HG03095 (cell line): ENCODE data around the gene TLL2.

Source experiments
- ATAC-seq: cut with Tn5 transposase; IDR thresholded peaks from one replicate; pipeline ENCODE4 v1.9.1; 2021; ENCODE audit warnings: moderate library complexity; ENCODE audit not compliant: unreplicated experiment

TLL2 gene

DNA sequence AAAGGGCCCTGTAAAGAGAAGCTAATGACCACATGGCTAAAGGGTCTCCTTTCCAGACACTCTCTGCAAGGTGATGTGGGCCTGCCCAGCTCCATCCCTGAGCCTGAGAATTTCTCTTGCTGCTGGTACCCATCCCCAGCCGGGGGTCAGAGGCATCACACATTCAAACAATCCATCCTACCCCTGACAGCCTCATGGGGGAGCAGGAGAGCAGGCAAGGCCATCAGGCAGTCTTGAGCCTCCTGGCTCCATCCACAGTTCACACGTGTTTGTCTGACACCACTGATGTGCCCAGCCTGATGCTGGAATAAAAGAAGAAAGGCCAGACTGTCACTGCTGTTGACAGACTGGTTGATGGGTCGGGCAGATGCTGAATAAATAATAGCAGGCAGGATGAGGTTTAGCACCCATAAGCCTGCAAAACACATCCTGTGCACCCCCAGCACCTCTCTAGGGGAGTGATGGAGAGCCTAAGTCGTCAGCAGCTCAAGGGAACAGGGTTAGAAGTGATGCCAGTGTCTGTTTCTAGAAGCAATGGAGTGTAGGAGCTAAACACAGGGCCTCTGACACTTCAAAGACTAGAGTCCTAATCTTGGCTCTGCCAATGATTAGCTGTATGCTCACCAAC, 43.5 kb downstream of the TLL2 start:
- no peak for ATAC-seq

DNA sequence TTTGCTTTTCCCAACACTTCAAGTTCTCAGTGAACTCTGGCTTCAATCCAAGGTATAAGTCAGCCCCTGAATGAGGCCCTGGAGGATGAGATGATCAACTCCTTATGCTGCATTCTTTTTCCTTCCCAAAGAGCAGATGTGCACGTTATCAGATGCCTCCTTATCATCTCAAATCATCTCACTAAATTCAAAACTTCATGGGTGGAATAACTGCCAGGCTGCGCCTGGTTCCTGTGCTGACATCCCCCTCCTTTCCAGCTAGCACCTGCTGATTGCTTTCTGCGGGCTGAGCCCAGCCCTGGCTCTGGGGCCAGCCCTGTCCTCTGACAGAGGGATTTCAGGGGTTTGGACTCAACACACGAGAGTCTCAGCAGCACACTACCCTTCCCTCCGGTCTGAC, 44.9 kb downstream of the TLL2 start:
- no peak for ATAC-seq

DNA sequence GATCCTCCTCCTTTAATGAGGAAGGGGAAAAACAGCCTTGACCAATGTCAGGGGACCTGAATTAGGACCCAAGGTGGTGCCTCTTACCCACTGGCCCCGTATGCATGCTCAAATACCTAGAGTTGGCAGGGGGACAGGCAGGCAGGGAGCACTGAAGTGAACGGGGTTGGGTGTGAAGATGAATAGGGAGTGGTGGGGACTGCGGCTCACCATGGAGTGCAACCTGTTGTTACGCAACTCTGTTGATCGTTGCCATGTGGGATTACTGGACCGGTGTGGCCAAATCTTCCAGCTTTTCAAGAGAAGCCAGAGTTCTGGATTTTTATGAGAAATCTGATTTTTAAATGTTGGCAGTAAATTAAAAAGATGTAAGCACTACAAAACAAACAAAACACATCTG, 48.1 kb downstream of the TLL2 start:
- ATAC-seq, result no peak

DNA sequence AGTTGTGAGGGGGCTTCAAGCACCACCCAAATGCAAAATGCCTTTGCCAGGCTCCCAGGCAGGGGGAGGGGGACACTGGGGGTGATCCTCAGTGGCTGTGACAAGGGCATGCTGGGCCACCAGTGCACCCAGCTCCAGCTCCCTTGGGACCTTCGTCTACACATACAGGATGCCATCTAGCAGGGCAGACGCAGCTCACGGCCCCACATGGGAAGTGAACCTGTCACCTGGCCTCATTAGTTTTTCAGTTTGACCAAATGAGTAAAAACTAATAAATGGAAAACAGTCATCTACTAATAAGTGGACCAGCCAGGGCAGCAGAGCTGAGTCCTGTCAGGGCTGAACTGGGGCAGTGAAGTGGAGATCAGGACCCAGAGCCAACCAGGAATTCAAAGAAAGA, 50.2 kb downstream of the TLL2 start:
- no peak for ATAC-seq

DNA sequence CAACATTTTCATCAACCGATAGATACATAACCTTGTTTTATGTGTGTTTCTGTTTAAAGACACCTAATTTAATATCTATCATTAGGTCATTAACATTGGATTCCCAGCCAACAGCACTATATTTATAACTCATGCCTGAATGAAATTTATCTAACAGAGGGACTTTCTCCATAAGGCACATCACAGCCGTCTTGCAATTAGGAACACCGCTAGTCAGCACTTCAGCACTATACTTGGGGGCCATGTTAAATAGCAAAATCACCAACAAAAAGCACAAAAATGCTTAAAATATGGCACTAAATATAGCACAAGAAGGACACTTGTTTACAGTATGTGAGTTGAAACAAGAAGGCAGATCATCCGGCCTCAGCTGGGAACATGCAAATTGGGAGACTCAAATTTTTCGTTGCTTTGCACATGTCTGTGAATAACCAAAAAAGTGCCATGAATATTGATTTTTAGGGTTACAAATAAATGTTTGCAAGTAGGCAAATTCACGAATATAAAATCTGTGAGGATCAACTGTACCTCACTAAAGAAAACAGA, 51.0 kb downstream of the TLL2 start:
- ATAC-seq, result no peak

DNA sequence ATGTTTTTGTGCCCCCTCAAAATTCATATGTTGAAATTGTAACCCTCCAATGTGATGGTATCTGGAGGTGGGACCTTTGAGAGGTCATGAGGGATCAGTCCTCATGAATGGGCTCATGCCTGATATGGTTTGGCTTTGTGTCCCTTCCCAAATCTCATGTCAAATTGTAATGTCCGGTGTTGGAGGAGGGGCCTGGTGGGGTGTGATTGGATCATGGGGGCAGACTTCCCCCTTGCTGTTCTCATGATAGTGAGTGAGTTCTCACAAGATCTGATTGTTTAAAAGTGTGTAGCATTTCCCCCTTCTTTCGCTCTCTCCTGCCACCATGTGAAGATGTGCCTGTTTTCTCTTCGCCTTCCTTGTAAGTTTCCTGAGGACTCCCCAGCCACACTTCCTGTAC, 53.4 kb downstream of the TLL2 start:
- no peak for ATAC-seq

DNA sequence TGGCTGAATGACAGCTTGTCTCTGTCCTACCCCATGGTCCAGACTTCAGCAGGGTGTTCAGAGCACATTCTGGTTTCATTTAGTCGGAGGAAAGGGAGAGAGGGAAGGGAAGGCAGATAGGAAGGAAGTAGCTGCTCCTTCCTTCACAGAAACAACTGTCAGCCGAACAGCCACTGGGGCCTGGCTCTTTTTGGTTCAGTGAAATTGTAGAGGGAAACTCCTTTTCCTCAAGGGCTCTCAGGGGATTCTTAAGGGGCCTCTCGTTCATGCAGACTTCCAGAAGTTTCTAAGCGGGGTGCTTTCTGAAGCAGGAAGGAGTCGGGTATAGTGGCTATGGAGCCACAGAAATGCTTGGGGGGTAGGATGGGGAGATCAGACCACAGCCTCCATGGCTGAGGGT, 56.4 kb downstream of the TLL2 start:
- no peak for ATAC-seq

DNA sequence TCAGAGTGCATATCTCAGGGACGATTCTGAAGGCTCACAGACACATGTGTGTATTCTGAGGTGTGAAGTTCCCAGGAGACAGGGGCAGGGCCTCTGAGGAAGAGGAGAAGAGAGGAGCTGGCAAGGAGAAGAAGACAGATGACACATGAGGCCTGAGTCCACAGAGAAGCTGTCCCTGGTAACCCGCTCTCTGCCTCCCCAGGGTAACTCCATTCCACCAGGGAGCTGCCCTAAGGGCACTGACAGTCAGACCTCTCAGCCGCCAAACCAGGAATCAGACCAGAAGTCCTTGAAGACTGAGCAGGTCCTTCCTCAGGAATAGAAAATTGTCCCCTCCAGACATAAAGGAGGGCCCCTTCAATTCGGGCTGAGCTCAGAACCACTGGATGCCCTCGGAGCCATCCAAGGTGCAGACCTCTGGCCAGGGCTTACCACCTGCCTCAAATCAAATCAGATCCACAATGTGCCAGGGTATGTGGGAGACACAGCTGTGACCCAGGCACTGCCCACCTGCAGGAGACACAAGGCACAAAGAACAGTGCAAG, 57.4 kb downstream of the TLL2 start:
- ATAC-seq, result no peak

DNA sequence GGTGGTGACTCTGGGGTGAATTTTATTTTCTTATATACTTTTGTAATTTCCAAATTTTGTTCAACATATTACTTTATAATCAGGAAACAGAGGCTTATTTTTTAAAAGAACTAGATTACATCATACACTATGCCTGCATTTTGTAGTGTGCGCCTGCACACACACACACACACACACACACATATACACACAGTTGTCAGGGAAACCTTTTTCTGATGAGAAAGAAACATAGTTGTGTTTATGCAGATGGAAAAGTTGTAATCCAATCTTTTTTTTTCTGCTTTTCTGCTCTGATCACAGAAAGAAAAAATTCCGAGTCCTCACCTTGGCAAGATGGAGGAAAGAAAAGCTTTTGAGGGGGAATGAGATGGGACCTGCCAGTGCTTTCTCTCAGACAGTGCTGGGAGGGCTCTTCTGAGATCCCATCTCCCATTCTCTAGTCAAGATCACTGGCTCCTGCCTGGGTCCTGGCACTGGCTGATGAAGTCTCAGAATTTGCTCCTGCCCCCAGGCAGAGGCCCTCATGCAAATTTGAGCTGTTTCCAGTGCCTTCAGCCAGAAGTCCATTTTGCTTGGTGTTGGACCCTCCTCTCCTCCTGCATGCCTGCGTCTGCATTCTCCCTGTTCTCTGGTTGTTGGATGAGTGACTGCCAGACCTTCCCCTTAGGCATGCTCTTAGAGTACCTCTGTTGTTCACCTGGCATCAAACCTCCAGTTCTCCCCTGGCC, 59.7 kb downstream of the TLL2 start:
- ATAC-seq, result no peak

DNA sequence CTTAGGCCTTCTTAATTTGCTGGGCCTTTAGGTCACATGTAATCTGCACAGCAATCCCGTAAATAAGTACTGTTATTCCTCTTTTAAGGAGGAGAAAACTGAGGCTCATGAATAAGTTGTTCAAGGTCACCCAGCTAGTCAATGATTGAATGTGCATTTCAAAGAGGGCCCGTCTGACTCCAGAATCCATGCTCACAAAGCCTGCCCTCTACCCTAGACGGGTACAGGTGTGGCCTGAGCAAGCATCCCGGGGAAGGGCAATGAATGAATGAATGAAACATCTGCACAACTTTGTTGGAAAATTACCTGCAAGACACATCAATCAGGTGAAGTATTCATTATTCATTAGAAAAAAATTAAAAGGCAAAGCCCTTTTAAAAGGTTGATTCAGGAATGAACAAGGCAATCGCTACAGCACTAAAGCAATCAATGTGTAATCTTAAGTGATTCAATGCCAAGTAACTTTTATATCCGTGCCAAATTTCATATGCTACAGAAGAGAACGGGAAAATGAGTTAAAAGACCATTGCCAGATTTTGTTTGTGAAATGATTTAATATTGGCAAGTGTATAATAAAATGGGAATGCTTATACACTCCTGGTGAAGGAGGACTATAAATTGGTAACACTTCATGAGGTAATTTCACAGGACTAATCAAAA, 61.1 kb downstream of the TLL2 start:
- no peak for ATAC-seq

DNA sequence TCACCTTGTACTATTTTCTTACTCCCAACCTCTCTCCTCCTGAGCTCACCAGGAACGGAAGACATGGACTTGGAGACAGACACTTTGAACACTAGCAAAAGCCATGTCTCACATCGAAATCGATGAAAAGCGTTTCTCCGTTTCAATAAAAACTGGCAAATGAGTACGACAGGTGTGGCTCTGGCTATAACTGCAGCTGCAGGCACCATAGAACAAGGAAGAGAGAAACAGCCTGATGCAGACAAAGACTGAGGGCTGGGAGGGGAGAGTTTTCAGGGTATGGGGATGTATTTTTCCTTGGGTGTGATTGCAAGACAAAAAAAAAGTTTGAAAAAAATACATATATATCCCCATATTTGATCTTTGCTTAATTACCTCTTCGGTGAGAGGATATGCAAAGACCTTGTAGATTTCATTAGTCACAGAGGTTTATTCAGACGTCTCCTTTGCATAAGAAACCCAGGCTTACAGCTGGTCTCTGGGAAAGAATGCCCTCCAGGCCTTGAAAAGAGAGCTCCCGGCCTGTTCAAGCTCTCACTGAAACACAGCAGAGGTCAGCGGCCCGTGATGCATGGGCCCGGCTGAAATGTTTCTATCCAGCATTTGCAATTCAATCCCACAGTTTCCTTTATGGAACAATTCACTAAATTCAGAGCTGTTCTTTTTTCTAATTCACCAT, 63.1 kb downstream of the TLL2 start:
- no peak for ATAC-seq

DNA sequence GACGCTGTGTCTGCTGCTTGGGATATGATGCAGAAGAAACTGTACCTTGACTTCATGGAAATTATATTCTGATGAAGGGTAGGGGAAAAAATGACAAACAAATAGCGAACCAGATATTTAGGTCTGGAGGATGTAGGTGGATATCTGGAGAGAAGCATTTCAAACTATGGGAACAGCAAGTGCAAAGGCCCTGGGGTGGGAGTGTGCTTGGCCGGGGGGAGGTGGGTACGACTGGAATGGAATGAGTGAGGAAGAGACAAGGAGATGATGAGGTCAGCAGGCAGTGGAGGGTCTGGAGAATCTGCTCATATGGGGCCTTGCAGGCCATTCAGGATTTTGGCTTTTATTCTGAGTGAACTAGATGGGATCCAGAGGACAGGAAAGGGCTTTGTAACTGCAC, 65.2 kb downstream of the TLL2 start:
- ATAC-seq, result no peak

DNA sequence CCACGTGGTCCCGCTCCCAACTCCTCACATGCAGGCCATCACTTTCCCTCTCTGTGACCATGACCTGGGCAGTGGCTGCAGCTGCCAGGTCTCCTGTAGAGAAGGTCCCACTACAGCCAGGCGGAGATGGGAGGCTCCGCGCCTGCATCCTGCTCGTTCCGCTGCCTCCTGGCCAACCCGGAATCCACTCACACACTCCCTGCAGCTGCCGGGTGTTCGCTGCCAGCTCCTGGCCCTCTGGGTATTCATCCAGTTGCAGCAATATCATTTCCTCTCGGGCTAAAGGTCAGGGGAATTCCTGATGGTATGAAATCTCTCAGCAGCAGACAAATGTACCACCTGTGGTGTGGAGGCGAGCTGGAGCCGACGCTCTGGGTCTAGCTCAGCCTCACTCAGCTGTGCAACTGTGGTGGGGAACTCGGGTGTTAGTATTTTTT, 65.7 kb downstream of the TLL2 start:
- no peak for ATAC-seq

DNA sequence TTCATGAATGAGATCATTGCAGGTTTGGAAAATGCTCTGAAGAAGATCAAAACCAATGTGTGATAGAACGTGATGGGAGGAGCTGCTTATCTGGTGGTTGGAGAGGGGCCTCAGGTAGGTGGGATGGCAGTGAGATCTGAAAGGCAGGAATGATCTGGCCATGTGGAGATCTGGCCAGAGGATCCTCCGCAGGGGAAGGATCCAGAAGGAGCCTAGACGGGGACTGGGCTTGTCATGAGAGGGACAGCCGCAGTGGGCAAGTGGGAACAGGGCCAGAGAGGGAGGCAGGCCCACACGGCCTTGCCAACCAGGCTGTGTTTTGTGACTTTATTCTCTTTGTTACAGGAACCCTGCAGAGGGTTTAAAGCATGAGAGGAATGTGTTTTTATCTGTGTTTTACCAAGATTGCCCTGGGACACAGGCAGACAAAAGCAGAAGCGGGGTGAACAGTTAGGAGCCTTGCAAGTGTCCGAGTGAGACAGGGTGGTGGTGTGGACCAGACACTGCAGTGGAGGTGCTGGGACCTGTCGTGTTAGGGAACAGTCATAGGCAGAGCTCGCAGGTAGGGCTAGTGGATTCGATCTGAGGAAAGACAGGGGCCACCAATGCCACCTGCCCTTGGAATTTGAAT, 66.6 kb downstream of the TLL2 start:
- no peak for ATAC-seq

DNA sequence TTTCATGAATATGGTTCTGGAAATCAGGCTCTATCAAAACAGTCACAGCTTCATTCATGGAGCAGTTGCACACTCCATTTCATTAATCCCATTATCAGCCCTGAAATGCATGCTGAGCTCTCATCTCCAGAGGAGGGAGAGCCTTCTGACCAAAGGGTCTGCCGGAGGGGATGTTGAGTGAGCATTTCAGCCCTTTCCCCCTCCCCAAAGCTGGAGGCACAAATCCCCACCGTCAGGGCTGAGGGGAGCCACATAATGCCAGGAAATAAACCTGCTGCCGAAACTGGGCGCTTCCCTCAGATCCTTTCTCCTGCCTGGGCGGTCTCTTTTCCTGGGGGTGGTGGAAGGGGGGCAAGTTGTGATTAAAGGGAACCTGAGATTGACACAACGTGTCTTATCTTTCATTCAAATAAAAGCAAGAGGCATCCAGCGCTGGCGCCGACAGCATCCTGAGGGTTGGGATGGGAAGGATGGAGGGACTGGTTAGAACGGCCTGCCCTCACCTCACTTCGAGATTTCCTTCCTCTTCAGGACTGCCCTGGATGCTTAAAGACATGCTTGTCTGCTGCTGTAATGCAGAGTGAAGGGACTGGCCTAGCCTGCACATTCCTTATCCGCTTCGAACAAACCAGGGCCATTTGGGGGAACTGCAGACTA, 71.6 kb downstream of the TLL2 start:
- no peak for ATAC-seq

DNA sequence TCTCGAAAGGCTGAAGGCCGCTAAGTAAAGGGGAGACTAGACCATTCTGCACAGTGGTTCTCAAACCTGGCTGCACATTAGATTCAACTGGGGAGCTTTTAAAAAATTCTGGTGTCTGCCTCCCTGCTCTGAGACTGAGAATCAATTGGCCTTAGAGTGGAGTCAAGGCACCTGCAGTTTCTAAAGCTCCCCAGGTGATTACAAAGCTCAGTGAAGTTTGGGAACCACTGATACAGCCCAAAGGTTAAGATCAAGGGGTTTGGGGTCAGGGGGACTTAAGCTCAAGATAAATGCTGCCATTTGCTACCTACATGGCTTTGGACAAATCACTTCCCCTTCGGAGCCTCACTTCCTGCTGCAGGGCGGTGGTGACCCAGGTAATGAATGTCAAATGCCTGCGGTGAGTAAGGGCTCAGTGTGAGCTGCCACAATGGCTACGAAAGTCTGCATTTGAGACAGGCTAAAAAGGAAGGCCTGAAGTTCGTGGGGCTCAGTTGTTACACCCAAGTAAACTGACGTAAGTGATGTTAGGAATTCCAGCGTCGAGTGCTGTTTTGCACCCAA, 72.3 kb downstream of the TLL2 start:
- ATAC-seq, result no peak

DNA sequence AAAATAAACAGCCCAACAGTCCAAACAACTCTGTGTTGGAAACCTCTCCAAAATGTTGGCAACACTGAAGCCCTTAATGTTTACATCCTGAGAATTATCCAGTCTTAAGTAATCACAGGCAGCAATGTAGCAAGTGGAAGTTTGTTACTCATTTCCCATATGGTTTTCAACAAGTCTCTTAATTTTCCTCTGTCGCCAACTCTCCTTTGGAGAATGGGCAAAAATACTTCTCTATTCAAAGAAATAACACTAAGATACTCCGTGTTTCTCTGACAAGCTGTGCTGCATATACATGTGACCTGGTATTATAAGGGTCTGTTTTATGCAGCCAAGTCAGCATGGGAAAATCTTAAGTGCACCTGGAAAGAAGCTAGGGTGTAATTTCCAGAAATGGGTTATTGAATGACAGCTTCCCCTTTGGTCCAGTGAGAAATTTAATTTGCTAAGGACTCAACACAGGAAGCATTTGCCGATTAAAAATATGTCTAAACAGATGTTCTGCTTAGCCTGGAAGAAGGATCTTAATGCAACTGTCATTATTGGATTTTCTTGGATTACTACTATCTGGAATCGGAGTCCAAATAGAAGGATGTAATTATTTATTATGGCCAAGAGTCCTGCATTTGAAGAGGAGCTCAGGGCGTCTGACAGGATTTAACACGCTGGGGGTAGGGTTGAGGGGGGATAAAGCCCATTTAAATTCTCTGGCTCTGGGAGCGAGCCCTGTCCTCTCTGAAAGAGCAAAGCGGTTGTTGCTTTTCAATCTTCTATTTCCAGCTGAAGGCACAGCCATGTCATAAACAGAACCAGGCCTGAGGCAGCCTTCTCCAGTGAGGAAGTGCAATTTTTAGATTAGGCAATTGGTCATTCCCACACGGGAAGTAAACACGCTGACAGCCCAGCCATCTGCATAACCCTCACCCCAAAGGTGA, 73.1 kb downstream of the TLL2 start:
- ATAC-seq, result no peak

DNA sequence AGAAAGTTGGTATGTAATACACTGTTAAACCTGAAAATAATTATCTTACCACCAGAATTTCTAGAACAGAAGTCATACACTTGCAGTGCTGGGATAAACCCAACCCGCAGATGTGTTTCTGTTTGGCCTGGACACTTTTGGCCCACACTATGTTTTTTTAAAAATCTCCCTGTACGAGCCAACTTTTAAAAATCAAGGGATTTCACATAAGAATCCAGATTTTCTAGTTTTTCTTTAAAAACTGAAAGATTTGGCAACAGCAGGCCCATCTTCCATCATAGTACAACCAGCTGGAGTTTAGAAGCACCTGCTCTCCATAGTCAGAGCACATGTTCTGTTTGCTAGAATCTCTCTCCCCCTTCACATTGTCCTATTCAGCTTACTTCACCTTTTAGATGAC, 74.0 kb downstream of the TLL2 start:
- no peak for ATAC-seq

DNA sequence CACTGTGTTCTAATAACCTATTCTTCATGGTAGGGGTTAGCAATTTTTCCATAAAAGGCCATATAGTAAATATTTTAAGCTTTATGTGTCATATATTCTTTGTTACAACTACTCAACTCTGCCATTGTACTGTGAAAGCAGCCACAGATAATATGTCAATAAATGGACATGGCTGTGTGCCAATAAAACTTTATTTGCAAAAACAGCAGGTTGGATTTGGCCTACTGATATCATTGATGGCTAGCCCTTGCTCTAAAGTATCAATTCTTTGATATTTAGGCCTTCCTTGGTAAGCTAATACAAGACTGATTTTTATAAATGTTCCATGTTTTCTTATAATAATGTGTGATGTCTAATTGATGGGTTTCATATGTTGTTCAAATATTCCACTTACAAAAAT, 77.7 kb downstream of the TLL2 start:
- ATAC-seq, result no peak
